ENCODE results near the gene GPR141.

GPR141 gene

DNA sequence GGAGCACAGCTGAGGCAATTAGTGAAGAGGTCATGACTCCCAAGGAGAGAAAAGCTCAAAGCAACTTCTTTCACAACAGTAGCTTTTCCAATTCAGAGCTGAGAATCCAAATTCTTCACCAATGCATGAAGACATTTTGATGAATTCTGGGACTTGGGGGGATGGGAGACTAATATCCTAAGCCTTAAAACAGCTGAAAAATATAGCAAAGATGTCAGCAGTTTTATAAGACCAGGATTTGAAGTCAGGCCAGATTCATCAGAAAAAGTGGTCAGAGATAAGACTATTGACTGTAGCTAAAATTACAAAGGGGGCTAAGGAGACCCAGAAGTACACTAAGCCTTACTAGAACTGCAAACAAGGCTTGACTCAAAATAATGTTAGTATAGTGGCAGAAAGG, 51.6 kb downstream of the GPR141 start:
- H3K27ac ChIP-seq = no peak overlapping the region
- TF ChIP-seq, protein P1, sequence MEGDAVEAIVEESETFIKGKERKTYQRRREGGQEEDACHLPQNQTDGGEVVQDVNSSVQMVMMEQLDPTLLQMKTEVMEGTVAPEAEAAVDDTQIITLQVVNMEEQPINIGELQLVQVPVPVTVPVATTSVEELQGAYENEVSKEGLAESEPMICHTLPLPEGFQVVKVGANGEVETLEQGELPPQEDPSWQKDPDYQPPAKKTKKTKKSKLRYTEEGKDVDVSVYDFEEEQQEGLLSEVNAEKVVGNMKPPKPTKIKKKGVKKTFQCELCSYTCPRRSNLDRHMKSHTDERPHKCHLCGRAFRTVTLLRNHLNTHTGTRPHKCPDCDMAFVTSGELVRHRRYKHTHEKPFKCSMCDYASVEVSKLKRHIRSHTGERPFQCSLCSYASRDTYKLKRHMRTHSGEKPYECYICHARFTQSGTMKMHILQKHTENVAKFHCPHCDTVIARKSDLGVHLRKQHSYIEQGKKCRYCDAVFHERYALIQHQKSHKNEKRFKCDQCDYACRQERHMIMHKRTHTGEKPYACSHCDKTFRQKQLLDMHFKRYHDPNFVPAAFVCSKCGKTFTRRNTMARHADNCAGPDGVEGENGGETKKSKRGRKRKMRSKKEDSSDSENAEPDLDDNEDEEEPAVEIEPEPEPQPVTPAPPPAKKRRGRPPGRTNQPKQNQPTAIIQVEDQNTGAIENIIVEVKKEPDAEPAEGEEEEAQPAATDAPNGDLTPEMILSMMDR (conservative IDR thresholded peaks at IDR 0.05) = no peak

DNA sequence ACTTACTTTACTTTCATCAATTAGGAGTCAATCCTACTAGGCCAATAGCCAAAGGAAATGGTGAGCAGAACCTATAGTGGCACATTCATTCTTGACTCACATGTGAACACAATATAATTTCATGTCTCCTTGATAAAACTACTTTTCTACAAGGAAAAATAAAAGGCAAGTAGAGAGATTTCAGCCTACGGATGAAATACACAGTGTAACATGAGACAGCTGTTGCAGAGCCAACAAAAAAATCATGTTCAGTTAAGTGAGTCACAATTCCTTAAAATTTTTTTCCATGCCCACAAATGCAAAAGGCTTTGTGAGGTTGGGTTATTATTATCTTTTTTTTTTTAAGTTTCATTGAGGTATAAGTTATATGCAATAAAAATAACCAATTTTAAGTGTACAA, 54.8 kb downstream of the GPR141 start:
- TF ChIP-seq, protein P1 (conservative IDR thresholded peaks at IDR 0.05) = no peak
- H3K27ac ChIP-seq = no peak overlapping the region

DNA sequence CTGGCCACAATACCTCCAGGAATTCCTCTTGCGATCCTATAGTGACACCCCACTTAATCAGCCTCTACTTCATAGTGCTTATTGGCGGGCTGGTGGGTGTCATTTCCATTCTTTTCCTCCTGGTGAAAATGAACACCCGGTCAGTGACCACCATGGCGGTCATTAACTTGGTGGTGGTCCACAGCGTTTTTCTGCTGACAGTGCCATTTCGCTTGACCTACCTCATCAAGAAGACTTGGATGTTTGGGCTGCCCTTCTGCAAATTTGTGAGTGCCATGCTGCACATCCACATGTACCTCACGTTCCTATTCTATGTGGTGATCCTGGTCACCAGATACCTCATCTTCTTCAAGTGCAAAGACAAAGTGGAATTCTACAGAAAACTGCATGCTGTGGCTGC, 56.8 kb downstream of the GPR141 start:
- H3K27ac ChIP-seq = no peak overlapping the region
- TF ChIP-seq, protein P1 (conservative IDR thresholded peaks at IDR 0.05) = no peak

DNA sequence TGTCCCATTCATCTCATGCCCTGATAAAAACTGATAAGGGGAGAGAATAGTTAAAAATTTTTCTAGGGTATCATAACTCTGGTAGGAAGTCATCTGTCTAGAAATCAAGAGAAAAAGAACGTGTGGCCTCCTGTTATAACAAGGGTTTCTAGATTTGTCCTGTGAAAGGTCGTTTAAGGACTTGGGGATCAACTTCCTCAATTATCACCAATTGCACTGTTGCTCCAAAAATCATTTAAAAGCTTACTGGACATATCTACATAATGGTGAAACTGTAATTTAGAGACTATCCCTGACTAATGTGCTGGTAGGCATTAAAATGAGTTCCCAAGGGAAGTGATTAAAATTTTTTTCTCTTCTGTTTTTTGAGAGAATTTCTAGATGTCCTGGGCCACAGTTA, 58.2 kb downstream of the GPR141 start:
- TF ChIP-seq, protein P1 (conservative IDR thresholded peaks at IDR 0.05) = no peak
- no peak overlapping the region for H3K27ac ChIP-seq

DNA sequence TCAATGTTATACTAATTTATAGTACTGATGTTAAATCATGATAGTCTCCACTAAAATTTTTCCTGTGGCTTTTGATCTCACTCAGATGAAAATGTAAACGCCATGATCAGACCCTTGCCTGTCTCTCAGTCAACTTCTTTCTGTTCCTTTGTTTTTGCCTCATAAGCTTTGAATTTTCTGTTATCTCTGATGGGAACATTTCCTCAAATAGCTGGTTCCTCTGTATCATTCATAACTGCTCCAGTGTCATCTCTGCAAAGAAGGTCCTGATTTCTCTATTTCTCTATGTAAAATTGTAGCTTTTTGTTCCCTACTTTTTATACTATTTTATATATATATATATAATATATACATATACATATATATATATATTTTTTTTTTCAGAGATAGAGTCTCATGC, 67.5 kb downstream of the GPR141 start:
- H3K27ac ChIP-seq = no peak overlapping the region
- TF ChIP-seq, protein P1 (conservative IDR thresholded peaks at IDR 0.05) = no peak

DNA sequence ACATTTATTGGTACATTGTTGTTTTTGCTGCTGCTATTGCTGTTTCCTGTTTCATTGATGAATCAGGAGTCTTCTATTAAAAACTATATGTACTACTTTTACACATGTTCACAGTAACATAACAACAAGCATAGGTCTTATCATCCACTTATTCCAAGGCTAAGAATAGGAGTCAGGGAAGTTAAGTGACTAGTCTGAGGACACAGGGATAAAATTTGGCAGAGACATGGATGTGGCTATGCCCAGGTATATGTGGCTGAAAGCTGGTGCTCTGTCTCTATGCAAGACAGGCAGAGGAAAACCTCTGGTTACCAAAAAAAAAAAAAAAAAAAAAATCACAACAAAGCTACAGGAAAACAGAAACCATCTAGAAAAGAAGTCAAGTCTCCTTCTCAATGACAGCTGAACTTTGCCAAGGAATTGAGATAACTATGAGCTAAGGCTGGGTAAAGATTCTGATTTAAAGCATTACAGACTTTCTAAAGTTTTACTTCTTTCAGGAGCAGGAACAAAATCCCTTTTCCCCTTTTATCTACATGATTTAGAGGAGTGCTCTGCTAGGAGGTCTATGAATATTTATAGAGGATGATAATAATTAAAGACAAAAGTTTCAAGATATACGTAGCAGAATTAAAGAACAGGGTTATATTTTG, 70.0 kb downstream of the GPR141 start:
- TF ChIP-seq, protein P1 (conservative IDR thresholded peaks at IDR 0.05) = no peak
- no peak overlapping the region for H3K27ac ChIP-seq

DNA sequence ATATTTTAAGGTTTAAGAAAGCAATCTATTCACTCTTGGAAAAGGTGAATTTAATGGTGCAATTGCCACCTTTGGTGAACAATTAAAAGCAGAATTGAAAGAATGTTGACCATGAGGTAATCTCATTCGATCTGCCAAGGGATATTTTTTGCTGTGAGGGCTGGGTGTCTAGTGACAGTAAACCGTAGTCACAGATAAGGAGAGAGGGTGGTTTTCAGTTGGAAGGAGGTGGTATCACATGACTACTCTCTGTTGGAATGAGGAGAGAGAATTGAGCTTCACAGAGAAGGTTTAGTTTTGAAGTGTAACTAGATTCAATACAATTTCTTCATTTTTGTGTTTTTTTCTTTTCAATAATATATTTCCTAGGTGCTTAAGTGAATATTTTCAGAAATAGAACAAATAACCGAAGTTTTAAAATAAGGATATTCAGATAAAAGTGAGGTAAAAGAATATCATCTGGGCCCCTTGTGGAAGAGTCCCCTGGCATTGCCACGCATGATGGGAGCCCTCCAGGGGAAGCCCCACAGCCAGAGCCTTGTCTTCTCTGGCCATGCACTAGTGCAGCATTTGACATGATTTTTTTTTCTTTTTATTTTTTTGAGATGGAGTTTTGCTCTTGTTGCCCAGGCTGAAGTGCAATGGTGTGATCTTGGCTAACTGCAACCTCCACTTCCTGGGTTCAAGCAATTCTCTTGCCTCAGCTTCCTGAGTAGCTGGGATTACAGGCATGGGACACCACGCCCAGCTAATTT, 73.4 kb downstream of the GPR141 start:
- no peak overlapping the region for H3K27ac ChIP-seq
- TF ChIP-seq, protein P1 (conservative IDR thresholded peaks at IDR 0.05) = no peak
